Astrocyte of the hippocampus (primary cell): Measurements from ENCODE around the gene RPS6KC1.
"Not testable (repeated sequence)": the region's sequence is repeated elsewhere in the genome, so short reads cannot be mapped to it uniquely, and the experiment has no call there.

Experiments
- DNase-seq: peaks from one replicate; pipeline ENCODE4 v3.0.0; 2011; ENCODE audit warnings: low read depth, low spot score

Gene RPS6KC1

GRCh38 chr1:213281640-213282301 lies 230.7 kb downstream of the RPS6KC1 start:
- no peak for DNase-seq

DNA sequence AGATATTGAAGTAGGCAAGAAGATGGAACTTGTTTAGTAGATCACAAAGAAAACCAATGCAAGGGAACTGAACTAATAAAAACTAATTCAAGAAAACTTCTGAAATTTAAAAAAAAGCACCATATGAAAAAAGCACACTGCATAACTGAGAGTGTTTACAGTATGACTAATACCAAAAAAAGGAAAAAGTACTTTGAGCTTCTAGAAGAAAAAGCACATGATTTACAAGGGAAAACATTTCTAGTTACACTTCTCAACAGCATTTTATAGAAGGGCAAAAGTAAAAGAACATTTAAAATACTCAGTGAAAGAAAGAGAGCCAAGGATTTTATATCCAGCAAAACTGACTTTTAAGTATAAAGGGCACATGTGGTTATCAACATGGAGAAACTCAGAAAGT lies 233.6 kb downstream of the RPS6KC1 start:
- peak; percentile 21 for DNase-seq

- no peak for DNase-seq
Measured at GRCh38 chr1:213286235-213286634, 235.2 kb downstream of the RPS6KC1 start.

- DNase-seq: no peak
Measured at GRCh38 chr1:213287987-213288386, 236.9 kb downstream of the RPS6KC1 start.

DNA sequence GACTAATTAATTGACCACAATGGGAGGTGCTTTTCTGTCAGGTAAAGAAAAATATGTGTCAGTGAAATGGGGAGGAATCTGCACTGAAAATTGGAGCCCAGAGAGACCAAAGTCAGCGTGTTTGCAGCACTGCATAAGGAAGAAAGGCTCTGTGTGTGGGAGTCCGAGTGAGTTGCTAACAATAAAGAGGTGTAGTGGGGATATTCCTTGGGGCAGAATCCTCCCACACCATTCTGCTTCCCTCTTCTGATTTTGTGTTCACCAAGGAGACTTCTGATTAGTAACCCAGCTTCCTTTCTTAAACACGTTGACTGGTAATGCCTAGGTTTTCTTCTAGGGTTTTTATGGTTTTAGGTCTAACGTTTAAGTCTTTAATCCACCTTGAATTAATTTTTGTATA lies 240.5 kb downstream of the RPS6KC1 start:
- no peak for DNase-seq

GRCh38 chr1:213292614-213293013 lies 241.6 kb downstream of the RPS6KC1 start:
- no peak for DNase-seq

DNA sequence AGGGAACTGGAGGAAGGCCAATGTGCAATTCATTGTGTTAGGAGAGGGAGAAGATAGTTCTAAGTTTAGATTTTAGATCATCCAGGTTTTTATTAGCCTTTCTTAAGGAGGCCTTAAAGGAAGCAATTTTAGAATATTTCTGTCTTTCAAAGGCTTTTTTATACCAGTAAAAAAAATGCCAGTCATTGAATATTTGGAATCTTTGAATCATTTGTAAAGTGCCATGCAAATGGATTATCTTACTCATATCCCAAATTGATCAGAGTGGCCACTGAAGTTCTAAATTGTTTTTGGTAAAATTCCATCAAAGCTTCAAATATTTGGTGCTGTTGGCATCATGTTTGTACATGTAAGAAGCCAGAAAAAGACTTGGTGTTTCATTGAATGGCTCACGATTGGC lies 244.8 kb downstream of the RPS6KC1 start:
- DNase-seq: no peak

GRCh38 chr1:213296558-213296957 lies 245.5 kb downstream of the RPS6KC1 start:
- DNase-seq: no peak

- DNase-seq: no peak
Measured at GRCh38 chr1:213297021-213297420, 246.0 kb downstream of the RPS6KC1 start.

GRCh38 chr1:213300433-213300832 lies 249.4 kb downstream of the RPS6KC1 start:
- no peak for DNase-seq

- not testable (repeated sequence) for DNase-seq
Measured at GRCh38 chr1:213301524-213301923, 250.5 kb downstream of the RPS6KC1 start.

- peak; percentile 71 for DNase-seq
Measured at GRCh38 chr1:213303286-213303685, 252.2 kb downstream of the RPS6KC1 start.

GRCh38 chr1:213315571-213315970 lies 264.5 kb downstream of the RPS6KC1 start:
- no peak for DNase-seq

- DNase-seq: not testable (repeated sequence)
Measured at GRCh38 chr1:213318458-213318857, 267.4 kb downstream of the RPS6KC1 start.

DNA sequence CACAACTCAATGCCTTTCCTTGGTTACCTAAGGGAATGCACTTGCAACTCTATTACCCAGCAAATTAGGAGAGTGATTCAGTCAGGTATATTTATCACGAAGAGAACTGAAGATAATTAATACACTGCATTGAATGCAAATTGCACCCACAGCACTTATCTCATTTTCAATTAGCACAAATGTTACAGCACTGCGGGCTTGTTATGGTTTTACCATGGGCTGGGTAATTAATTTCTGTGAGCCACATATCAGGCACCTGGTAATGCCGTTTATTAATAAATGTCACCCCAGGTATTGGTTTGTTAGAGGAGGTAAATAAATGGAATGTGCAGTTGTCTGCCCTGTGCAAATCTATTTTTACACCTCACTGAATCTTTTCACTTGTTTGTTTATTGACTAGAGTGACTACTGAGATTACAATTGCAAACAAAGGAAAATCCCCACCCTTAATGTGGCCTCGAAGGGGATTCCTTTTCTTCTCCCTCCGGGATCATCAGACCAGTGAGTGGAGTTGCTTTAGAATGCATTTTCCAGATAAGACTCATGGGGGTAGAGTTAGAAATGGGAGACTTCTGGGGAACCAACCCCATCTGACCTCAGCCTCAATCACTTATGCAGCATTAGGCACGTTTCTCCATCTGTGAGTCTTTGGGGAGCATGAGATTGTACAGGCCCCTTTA lies 269.3 kb downstream of the RPS6KC1 start:
- DNase-seq: peak; percentile 14
